ENCODE results near the gene MSH6. TPM values are rescaled to one million over a fixed set of nuclear protein-coding genes. Genes with fewer than 3 reads are reported as not detected.

The MSH6 gene
- total RNA-seq, 1 experiment from 2014 or later, result 98.0 TPM

DNA sequence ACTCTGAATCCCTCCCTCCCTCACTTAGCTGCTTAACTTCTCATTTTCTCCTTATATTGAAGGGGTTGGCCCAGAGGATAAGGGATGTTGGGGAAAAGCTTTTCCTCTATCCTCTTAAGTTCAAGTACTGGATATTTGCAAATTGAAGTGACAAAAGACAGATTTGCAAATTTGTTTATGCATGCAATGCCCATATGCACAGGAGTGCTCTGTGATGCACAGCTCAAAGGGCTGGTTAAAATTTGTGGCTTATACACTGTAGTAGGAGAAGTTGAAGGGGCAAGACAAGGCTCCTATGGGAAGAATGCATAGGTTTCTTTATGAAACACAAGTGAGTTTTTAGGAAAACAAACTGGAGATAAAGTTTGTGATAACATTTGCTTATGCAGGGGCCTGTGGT, 8.4 kb upstream of the MSH6 start:
- DNase-seq (ENCODE audit: low read depth, low spot score) (no peak), ATAC-seq (no peak)
- Histone ChIP-seq H3K36me3 (ENCODE audit: control insufficient read depth, insufficient read depth, low read length) (no peaks in the 10 kb centered on the region), H3K4me1 (ENCODE audit: control insufficient read depth, insufficient read depth, low read length) (no peaks in the 10 kb centered on the region), H3K27ac (ENCODE audit: low read length) (no peak overlapping the region), H3K4me3 (ENCODE audit: low read depth in 2 of 2, low read length in 2 of 2) (no peak overlapping the region), H3K9me3 (ENCODE audit: control insufficient read depth, insufficient read depth, low read depth, low read length) (no peaks in the 10 kb centered on the region), H3K27me3 (ENCODE audit: control insufficient read depth, insufficient read depth, low read length) (no peaks in the 10 kb centered on the region)
- intact Hi-C loops (cut with micrococcal nuclease; ENCODE audit: unreplicated experiment), result no loop called here
- POLR2A ChIA-PET, result no interaction called here
- TF ChIP-seq, protein P1, sequence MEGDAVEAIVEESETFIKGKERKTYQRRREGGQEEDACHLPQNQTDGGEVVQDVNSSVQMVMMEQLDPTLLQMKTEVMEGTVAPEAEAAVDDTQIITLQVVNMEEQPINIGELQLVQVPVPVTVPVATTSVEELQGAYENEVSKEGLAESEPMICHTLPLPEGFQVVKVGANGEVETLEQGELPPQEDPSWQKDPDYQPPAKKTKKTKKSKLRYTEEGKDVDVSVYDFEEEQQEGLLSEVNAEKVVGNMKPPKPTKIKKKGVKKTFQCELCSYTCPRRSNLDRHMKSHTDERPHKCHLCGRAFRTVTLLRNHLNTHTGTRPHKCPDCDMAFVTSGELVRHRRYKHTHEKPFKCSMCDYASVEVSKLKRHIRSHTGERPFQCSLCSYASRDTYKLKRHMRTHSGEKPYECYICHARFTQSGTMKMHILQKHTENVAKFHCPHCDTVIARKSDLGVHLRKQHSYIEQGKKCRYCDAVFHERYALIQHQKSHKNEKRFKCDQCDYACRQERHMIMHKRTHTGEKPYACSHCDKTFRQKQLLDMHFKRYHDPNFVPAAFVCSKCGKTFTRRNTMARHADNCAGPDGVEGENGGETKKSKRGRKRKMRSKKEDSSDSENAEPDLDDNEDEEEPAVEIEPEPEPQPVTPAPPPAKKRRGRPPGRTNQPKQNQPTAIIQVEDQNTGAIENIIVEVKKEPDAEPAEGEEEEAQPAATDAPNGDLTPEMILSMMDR (IDR thresholded peaks at IDR 0.05), result no peak
- TF ChIP-seq, protein P2, sequence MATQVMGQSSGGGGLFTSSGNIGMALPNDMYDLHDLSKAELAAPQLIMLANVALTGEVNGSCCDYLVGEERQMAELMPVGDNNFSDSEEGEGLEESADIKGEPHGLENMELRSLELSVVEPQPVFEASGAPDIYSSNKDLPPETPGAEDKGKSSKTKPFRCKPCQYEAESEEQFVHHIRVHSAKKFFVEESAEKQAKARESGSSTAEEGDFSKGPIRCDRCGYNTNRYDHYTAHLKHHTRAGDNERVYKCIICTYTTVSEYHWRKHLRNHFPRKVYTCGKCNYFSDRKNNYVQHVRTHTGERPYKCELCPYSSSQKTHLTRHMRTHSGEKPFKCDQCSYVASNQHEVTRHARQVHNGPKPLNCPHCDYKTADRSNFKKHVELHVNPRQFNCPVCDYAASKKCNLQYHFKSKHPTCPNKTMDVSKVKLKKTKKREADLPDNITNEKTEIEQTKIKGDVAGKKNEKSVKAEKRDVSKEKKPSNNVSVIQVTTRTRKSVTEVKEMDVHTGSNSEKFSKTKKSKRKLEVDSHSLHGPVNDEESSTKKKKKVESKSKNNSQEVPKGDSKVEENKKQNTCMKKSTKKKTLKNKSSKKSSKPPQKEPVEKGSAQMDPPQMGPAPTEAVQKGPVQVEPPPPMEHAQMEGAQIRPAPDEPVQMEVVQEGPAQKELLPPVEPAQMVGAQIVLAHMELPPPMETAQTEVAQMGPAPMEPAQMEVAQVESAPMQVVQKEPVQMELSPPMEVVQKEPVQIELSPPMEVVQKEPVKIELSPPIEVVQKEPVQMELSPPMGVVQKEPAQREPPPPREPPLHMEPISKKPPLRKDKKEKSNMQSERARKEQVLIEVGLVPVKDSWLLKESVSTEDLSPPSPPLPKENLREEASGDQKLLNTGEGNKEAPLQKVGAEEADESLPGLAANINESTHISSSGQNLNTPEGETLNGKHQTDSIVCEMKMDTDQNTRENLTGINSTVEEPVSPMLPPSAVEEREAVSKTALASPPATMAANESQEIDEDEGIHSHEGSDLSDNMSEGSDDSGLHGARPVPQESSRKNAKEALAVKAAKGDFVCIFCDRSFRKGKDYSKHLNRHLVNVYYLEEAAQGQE (IDR thresholded peaks at IDR 0.05; ENCODE audit: insufficient read depth in 1 of 2, low read depth in 2 of 2, low read length in 1 of 2), result no peak
- TF ChIP-seq TCF7L2 (IDR thresholded peaks at IDR 0.05; ENCODE audit: low read depth, low read length), result no peak
- TF ChIP-seq SIN3A (IDR thresholded peaks at IDR 0.05; ENCODE audit: borderline replicate concordance, insufficient read depth, low read depth, low read length), result no peak
- TF ChIP-seq POLR2AphosphoS5 (IDR thresholded peaks at IDR 0.05; ENCODE audit: low read depth, low read length), result no peak
- CTCF ChIA-PET, result interaction anchor here (0.6 kb wide), 1 partner anchor 101 kb away, joined by 3 read pairs; no protein-coding TSS in a partner anchor
- no TSS peak for BruUV-seq (replicated peaks)
- in situ Hi-C loops (cut with HindIII; ENCODE audit: low pct_unique_long_range_greater_than_20kb, low sequenced_read_pairs), result no loop called here

DNA sequence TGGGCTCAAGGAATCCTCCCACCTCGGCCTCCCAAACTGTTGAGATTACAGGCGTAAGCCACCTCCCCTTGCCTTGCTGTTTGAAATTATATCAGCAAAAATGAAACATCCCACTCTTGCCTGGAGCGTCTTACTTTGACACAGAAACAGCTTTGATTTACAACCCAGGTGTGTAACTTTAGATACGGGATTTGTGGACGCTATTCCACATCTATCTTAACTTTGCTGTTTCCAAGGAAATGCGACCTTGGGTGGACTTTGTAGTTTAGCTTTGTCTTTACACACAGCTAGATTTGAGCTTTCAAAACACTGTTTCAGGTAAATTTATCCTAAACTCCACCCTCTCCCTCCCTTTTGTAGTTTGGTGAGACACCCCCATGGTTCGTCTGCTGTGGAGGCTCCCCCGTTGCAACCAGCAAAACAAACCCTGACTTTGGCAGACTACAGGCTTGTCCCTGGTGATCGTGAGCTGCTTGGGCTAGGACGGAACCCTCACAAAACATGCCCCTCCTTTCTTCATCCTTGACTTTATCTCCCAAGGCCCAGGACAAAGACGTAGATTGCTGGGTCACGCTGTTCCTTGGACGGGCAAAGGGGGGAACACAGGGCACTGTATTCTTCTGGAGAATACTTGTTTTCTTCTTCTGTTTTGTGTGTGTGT, 5.5 kb upstream of the MSH6 start:
- Histone ChIP-seq H3K4me1 (ENCODE audit: control insufficient read depth, insufficient read depth, low read length) (no peaks in the 10 kb centered on the region; the same call in 1 of the 2 replicates), H3K4me3 (ENCODE audit: low read depth in 2 of 2, low read length in 2 of 2) (no peak overlapping the region), H3K9me3 (ENCODE audit: control insufficient read depth, insufficient read depth, low read depth, low read length) (no peaks in the 10 kb centered on the region), H3K27me3 (ENCODE audit: control insufficient read depth, insufficient read depth, low read length) (no peaks in the 10 kb centered on the region), H3K27ac (ENCODE audit: low read length) (no peak overlapping the region), H3K36me3 (ENCODE audit: control insufficient read depth, insufficient read depth, low read length) (no peaks in the 10 kb centered on the region)
- intact Hi-C loops (cut with micrococcal nuclease; ENCODE audit: unreplicated experiment), result no loop called here
- TF ChIP-seq, protein P1 (IDR thresholded peaks at IDR 0.05), result no peak
- no peak for TF ChIP-seq SIN3A (IDR thresholded peaks at IDR 0.05; ENCODE audit: borderline replicate concordance, insufficient read depth, low read depth, low read length)
- TF ChIP-seq POLR2AphosphoS5 (IDR thresholded peaks at IDR 0.05; ENCODE audit: low read depth, low read length), result no peak
- TF ChIP-seq, protein P2 (IDR thresholded peaks at IDR 0.05; ENCODE audit: insufficient read depth in 1 of 2, low read depth in 2 of 2, low read length in 1 of 2), result no peak
- TF ChIP-seq TCF7L2 (IDR thresholded peaks at IDR 0.05; ENCODE audit: low read depth, low read length), result no peak
- no peak for ATAC-seq
- no peak for DNase-seq (ENCODE audit: low read depth, low spot score)
- in situ Hi-C loops (cut with HindIII; ENCODE audit: low pct_unique_long_range_greater_than_20kb, low sequenced_read_pairs), result no loop called here
- ChIA-PET POLR2A (no interaction called here), CTCF (interaction anchor here (1.2 kb wide), 1 partner anchor 10 kb away, joined by 3 read pairs; no protein-coding TSS in a partner anchor)
- BruUV-seq (replicated peaks), result no TSS peak
